PC-3 (cell line): Measurements from ENCODE around the gene APBA2. TPM values are rescaled to one million over a fixed set of nuclear protein-coding genes. Genes with fewer than 3 reads are reported as not detected.

ENCODE experiments used
- ATAC-seq: fragments of 200-7000 bp; cut with Tn5 transposase; 2 replicates; pipeline ENCODE4 v1.9.1; 2020; ENCODE audit warnings: mild to moderate bottlenecking, moderate library complexity
- BruUV-seq: library from RNA; stranded (reverse); fragments of 400-500 nt; replicated peaks from 2 replicates; lab custom pipeline; 2021; lab: Mats Ljungman, UMichigan
- CTCF ChIA-PET: fragments of 300-600 bp; sonication (Branson Sonifier 250); formaldehyde crosslinking; loops from one replicate; lab custom pipeline; 2022; ENCODE audit warnings: antibody characterized with exemption; lab: Charles Lee
- POLR2A ChIA-PET: fragments of 300-600 bp; sonication (Branson Sonifier 250); formaldehyde crosslinking; loops from one replicate; lab custom pipeline; 2022; ENCODE audit warnings: antibody characterized with exemption; ENCODE audit not compliant: unreplicated experiment; lab: Charles Lee
- DNase-seq: peaks from one replicate; pipeline ENCODE4 v3.0.0-alpha.2; 2015
- H2AFZ ChIP-seq: fragments of 300-600 bp; sonication (generic); 2 replicates; pipeline ENCODE4 v1.6.0; 2016; ENCODE audit warnings: antibody characterized with exemption, low read length
- H3F3A ChIP-seq: fragments of 300-600 bp; sonication (generic); one replicate; pipeline ENCODE4 v1.6.0; 2017; ENCODE audit warnings: antibody characterized with exemption, low read length, control low read depth, mild to moderate bottlenecking; ENCODE audit not compliant: unreplicated experiment
- H3K27ac ChIP-seq: fragments of 300-600 bp; sonication (generic); 2 replicates; pipeline ENCODE4 v1.5.1; 2016; ENCODE audit warnings: mild to moderate bottlenecking, low read length
- H3K27me3 ChIP-seq: fragments of 300-600 bp; sonication (generic); 2 replicates; pipeline ENCODE4 v1.6.1; 2016; ENCODE audit warnings: low read length, mixed read lengths
- H3K36me3 ChIP-seq: fragments of 300-600 bp; sonication (generic); 2 replicates; pipeline ENCODE4 v1.6.1; 2016; ENCODE audit warnings: low read depth, mixed run types, low read length, mixed read lengths
- H3K4me1 ChIP-seq: fragments of 300-600 bp; sonication (generic); 2 replicates; pipeline ENCODE4 v1.5.1; 2016; ENCODE audit warnings: low read length; ENCODE audit not compliant: insufficient read depth
- H3K4me2 ChIP-seq: fragments of 300-600 bp; sonication (generic); 2 replicates; pipeline ENCODE4 v1.6.0; 2016; ENCODE audit warnings: low read length
- H3K4me3 ChIP-seq: fragments of 300-600 bp; sonication (generic); 2 replicates; pipeline ENCODE4 v1.5.1; 2016; ENCODE audit warnings: mild to moderate bottlenecking, low read length, mixed read lengths
- H3K79me2 ChIP-seq: fragments of 300-600 bp; sonication (generic); 2 replicates; pipeline ENCODE4 v1.6.1; 2017; ENCODE audit warnings: low read length, mixed read lengths
- H3K9ac ChIP-seq: fragments of 300-600 bp; sonication (generic); 2 replicates; pipeline ENCODE4 v1.6.0; 2016; ENCODE audit warnings: mild to moderate bottlenecking, low read length
- H3K9me2 ChIP-seq: fragments of 300-600 bp; sonication (generic); replicated peaks from 2 replicates; pipeline ENCODE4 v1.6.1; 2016; ENCODE audit warnings: mixed run types, low read length, mixed read lengths
- H3K9me3 ChIP-seq: fragments of 300-600 bp; sonication (generic); 2 replicates; pipeline ENCODE4 v1.6.1; 2016; ENCODE audit warnings: low read length, mixed read lengths
- H4K20me1 ChIP-seq: fragments of 300-600 bp; sonication (generic); 2 replicates; pipeline ENCODE4 v1.6.1; 2016; ENCODE audit warnings: low read length, mixed read lengths
- CTCF ChIP-seq: fragments of 300-600 bp; sonication (generic); conservative IDR thresholded peaks from 2 replicates; pipeline ENCODE4 v1.5.1; 2017; ENCODE audit warnings: antibody characterized with exemption, low read depth, mild to moderate bottlenecking, low read length
- EZH2 ChIP-seq: fragments of 300-600 bp; sonication (generic); IDR thresholded peaks from one replicate; pipeline ENCODE4 v1.6.1; 2017; ENCODE audit warnings: antibody characterized with exemption, mild to moderate bottlenecking, low read length; ENCODE audit not compliant: unreplicated experiment
- EZH2phosphoT487 ChIP-seq: fragments of 300-600 bp; sonication (generic); IDR thresholded peaks from 2 replicates; pipeline ENCODE4 v1.6.1; 2018; ENCODE audit warnings: mild to moderate bottlenecking, antibody characterized with exemption, low read length, borderline replicate concordance
- intact Hi-C: fragments of 100-400 bp; cut with micrococcal nuclease; formaldehyde crosslinking; loops from 2 replicates; pipeline ENCODE4 v1.9.0; 2023
- total RNA-seq: library from RNA; depleted of rRNA; stranded (reverse); fragments of >200 nt; gene quantifications from 2 replicates; pipeline ENCODE4 v1.2.3, GENCODE V29; 2014

APBA2 gene
- total RNA-seq, 1 experiment from 2014 or later = 61.7 TPM

GRCh38 chr15:28904541-28905315 is 19.0 kb downstream of the APBA2 start:
- Histone ChIP-seq H3F3A (no peaks in the 10 kb centered on the region), H4K20me1 (no peaks in the 10 kb centered on the region), H3K36me3 (no peaks in the 10 kb centered on the region), H3K27ac (no peak overlapping the region), H2AFZ (no peak overlapping the region), H3K9ac (no peak overlapping the region), H3K79me2 (peaks cover 53% of the 10 kb centered on the region), H3K9me3 (no peaks in the 10 kb centered on the region), H3K4me1 (no peaks in the 10 kb centered on the region), H3K4me2 (no peak overlapping the region), H3K9me2 (no peaks in the 10 kb centered on the region), H3K27me3 (no peaks in the 10 kb centered on the region), H3K4me3 (no peak overlapping the region)
- intact Hi-C loops = no loop called here
- no TSS peak for BruUV-seq
- TF ChIP-seq CTCF (no peak), EZH2phosphoT487 (no peak), EZH2 (no peak)
- CTCF ChIA-PET = no interaction called here
- no peak for ATAC-seq
- POLR2A ChIA-PET = no interaction called here
- DNase-seq = no peak

DNA sequence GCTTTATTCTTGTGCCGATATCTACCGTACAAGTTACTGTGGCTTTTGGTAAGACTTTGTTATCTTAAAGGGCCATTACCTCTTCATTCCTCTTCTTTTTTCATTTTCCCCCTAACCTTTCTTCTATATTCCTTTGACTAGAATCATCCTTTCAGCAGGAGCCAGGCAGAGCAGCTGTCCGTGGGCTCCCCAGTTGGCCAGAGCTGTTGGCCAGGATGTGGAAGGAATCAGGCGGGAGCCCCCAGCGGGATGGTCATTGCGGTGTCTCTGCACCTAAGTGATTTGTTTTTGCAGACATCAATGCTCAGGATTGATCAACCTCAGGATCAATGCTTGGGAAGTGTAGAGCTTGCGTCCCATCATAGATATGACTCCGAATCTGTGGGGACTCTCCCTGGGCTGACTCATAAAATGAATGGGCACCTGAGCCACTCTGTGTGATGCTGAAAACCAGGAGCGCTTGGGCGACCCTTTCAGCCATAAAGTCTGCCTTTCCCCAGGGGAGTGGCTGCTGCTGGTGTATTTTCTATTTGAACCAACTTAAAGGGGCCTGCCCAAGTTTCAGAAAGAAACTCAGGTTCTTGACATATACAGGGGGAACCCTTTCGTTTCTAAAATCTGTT is 21.7 kb downstream of the APBA2 start:
- H3K4me1 ChIP-seq = no peaks in the 10 kb centered on the region
- H4K20me1 ChIP-seq = no peaks in the 10 kb centered on the region
- ATAC-seq (no peak), DNase-seq (no peak)
- CTCF ChIA-PET = no interaction called here
- intact Hi-C loops = no loop called here
- H3K27ac ChIP-seq = no peak overlapping the region
- H3K36me3 ChIP-seq = no peaks in the 10 kb centered on the region
- TF ChIP-seq CTCF = no peak
- TF ChIP-seq EZH2phosphoT487 = no peak
- no peak for TF ChIP-seq EZH2
- no peak overlapping the region for H3K4me3 ChIP-seq
- H3K9me3 ChIP-seq = no peaks in the 10 kb centered on the region
- no peaks in the 10 kb centered on the region for H3K27me3 ChIP-seq
- H3K9me2 ChIP-seq = no peaks in the 10 kb centered on the region
- no peak overlapping the region for H3K4me2 ChIP-seq
- no peak overlapping the region for H2AFZ ChIP-seq
- no peak overlapping the region for H3K9ac ChIP-seq
- H3F3A ChIP-seq = no peaks in the 10 kb centered on the region
- BruUV-seq = no TSS peak
- peaks cover 31% of the 10 kb centered on the region for H3K79me2 ChIP-seq
- POLR2A ChIA-PET = no interaction called here
